ENCODE data around the gene ALPL. TPM values are rescaled to one million over a fixed set of nuclear protein-coding genes. Genes with fewer than 3 reads are reported as not detected.

Gene ALPL
- total RNA-seq, 2 donors from 2014 or later, result 1.6 to 1.7 TPM

DNA sequence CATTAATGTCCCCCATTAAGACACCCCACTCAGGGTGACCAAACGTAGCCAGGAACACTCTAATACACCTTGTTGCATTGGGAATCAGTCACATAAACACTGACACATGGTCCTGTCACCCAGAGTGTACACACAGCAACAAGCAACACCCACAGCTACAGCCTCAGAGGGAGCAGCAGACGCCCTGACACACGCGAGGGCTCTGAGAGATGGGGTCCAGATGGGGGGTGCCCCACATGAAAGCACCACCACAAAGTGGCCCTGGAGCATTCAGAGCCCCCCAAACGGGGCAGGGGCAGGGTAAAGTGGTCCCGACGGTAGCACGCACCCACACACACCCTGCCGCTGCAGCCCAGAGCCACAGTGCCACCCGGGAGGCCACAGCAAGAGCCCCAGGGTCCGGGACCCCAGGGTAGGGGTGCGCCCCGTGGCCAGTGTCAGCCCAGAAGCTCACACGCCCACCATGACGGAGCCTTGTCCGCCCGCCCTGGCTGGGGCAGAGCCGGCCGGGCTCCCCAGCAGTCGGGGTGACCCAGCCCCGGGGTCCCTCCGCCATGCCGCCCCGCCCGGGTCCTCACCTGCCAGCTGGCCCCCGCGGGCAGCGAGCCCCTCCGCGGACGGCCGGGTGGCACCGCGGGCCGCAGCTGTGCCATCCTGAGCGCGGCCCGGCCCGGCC, 112.7 kb downstream of the ALPL start:
- H3K27me3 ChIP-seq, result no peaks in the 10 kb centered on the region
- H3K27ac ChIP-seq, result no peak overlapping the region
- intact Hi-C loops (cut with DNase I), result no loop called here
- H3K9ac ChIP-seq (ENCODE audit: low read depth in 2 of 2, low read length in 2 of 2), result peak overlapping the region; percentile 18 to 66
- no peak for DNase-seq
- H3K4me3 ChIP-seq, result peak overlapping the region; percentile 40
- no peaks in the 10 kb centered on the region for H3K4me1 ChIP-seq
- TF ChIP-seq CTCF (IDR thresholded peaks at IDR 0.05), result no peak
- H3K9me3 ChIP-seq, result no peaks in the 10 kb centered on the region
- H3K36me3 ChIP-seq, result no peaks in the 10 kb centered on the region

- H3K4me1 ChIP-seq, result no peaks in the 10 kb centered on the region
Observed at GRCh38 chr1:21622466-21623315, 113.5 kb downstream of the ALPL start.

DNA sequence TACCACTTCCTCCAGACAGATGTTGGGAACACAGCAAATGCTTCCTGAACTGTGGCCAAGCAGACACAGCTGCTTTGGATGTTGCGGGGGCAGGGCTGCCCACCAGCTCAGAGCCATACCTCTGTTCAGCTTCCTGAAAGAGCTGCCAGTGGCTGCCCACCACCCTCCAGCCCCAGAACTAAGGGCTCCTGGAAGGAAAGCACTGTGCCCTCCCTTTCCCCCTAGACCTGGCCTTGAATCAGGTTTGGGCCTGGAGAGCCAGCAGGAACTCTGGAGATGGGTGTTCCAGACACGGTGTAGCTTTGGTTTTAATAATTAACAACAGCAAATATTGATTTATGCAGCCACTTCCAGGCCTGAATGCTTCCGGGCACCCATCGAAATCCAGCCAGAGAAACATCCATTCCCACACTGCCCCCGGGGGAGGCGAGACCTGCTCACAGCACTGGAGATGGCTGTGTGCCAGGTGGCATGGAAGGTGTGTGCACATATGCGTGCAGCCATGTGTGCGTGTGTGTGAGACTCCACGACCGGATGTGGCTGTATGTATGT, 114.3 kb downstream of the ALPL start:
- Histone ChIP-seq H3K27ac (peak overlapping the region; percentile 55), H3K9ac (ENCODE audit: low read depth in 2 of 2, low read length in 2 of 2) (peak overlapping the region in 1 of 2 donors; percentile 63), H3K9me3 (no peaks in the 10 kb centered on the region), H3K4me1 (no peaks in the 10 kb centered on the region), H3K4me3 (no peak overlapping the region), H3K27me3 (no peaks in the 10 kb centered on the region), H3K36me3 (no peaks in the 10 kb centered on the region)
- TF ChIP-seq CTCF (IDR thresholded peaks at IDR 0.05), result no peak
- DNase-seq, result peak; percentile 48
- intact Hi-C loops (cut with DNase I), result no loop called here

More at GRCh38 chr1:21622466-21623315, 113.5 kb downstream of the ALPL start:
- no peak for TF ChIP-seq CTCF (IDR thresholded peaks at IDR 0.05)
- Histone ChIP-seq H3K27me3 (no peaks in the 10 kb centered on the region), H3K4me3 (no peak overlapping the region), H3K36me3 (no peaks in the 10 kb centered on the region), H3K27ac (peak overlapping the region; percentile 55), H3K9me3 (no peaks in the 10 kb centered on the region), H3K9ac (ENCODE audit: low read depth in 2 of 2, low read length in 2 of 2) (peak overlapping the region in 1 of 2 donors; percentile 63)
- peak; percentile 66 for DNase-seq
- intact Hi-C loops (cut with DNase I), result no loop called here

DNA sequence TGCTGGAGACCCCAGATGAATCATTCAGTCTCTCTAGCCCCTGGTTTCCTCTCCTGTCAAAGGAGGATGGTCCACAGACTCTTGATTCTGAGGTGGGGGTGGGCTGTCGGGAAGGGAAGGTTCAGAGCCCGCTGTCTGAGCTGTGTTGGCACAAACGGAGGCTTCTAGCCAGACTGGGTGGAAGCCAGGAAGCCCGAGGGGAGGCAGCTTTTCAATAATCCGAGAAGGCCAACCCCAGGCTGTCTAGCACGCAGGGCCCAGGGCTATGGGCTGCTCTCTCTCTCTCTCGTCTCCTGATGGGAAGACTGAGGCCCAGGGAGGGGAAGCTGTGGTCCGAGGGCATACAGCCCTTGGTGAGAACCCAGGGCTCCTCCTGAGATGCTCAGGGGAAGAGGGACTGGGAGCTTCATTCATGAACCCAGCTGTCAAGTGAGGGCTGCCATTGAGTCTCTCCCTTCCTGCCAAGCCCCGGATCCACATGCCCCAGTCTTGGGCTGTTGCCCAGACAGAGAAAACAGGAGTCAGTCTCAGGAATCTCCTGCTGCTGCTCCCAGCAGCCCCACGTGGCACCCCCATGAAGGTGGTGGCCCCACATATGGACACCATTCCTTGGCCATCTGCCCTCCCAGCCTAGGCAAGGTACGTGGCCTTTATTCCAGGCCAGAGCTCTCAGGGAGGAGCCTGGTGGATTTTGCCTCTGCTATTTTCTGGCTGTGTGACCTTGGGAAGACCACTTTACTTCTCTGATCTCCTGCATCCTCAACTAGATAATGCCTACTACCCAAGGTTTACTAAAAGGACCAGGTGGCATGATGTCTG, 115.6 kb downstream of the ALPL start:
- Histone ChIP-seq H3K27me3 (no peaks in the 10 kb centered on the region), H3K27ac (no peak overlapping the region), H3K9me3 (no peaks in the 10 kb centered on the region), H3K9ac (ENCODE audit: low read depth in 2 of 2, low read length in 2 of 2) (peak overlapping the region in 1 of 2 donors; percentile 36), H3K4me1 (no peaks in the 10 kb centered on the region), H3K36me3 (no peaks in the 10 kb centered on the region), H3K4me3 (no peak overlapping the region)
- DNase-seq, result no peak
- intact Hi-C loops (cut with DNase I), result no loop called here
- no peak for TF ChIP-seq CTCF (IDR thresholded peaks at IDR 0.05)
